IMR-90 (cell line): ENCODE measurements around the gene PPM1H.

Experiments
- CEBPB ChIP-seq: IDR thresholded peaks from 2 replicates; pipeline ENCODE4 v1.6.1; 2012; ENCODE audit warnings: low read depth, low read length, improper control_type of control experiment
- POLR2A ChIP-seq: IDR thresholded peaks from 2 replicates; pipeline ENCODE4 v1.6.1; 2012; ENCODE audit warnings: mild to moderate bottlenecking, low read depth, low read length
- TF ChIP-seq, protein P1 (sequence below): fragments of 150-350 bp; IDR thresholded peaks from 2 replicates; pipeline ENCODE4 v1.6.1; 2016; ENCODE audit warnings: low read depth, mild to moderate bottlenecking, low read length, moderate library complexity, borderline replicate concordance
- TF ChIP-seq, protein P2 (sequence below): conservative IDR thresholded peaks from 2 replicates; pipeline ENCODE4 v1.5.1; 2012; ENCODE audit warnings: mild to moderate bottlenecking, low read depth, low read length, improper control_type of control experiment

DNA sequence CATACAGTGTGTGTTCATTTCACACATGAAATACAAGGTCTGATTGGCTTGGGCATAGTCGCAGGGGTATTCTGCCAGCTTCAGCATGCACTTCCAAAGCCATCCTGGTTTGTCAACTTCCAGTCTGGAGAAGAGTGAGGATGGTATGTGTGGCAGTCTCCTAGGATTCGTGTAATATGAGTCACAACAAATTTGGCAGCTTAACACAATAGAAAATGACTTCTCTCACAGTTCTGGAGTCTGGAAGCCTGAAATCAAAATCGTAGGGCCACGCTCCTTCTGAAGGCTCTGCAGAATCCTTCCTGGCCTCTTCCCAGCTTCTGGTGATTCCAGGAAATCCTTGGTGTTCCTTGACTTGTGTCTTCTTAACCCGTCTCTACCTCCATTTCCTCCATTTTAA, 167.5 kb downstream of the PPM1H start:
- TF ChIP-seq POLR2A, result no peak
- TF ChIP-seq, protein P1, sequence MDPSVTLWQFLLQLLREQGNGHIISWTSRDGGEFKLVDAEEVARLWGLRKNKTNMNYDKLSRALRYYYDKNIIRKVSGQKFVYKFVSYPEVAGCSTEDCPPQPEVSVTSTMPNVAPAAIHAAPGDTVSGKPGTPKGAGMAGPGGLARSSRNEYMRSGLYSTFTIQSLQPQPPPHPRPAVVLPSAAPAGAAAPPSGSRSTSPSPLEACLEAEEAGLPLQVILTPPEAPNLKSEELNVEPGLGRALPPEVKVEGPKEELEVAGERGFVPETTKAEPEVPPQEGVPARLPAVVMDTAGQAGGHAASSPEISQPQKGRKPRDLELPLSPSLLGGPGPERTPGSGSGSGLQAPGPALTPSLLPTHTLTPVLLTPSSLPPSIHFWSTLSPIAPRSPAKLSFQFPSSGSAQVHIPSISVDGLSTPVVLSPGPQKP, result no peak
- no peak for TF ChIP-seq CEBPB
- TF ChIP-seq, protein P2, sequence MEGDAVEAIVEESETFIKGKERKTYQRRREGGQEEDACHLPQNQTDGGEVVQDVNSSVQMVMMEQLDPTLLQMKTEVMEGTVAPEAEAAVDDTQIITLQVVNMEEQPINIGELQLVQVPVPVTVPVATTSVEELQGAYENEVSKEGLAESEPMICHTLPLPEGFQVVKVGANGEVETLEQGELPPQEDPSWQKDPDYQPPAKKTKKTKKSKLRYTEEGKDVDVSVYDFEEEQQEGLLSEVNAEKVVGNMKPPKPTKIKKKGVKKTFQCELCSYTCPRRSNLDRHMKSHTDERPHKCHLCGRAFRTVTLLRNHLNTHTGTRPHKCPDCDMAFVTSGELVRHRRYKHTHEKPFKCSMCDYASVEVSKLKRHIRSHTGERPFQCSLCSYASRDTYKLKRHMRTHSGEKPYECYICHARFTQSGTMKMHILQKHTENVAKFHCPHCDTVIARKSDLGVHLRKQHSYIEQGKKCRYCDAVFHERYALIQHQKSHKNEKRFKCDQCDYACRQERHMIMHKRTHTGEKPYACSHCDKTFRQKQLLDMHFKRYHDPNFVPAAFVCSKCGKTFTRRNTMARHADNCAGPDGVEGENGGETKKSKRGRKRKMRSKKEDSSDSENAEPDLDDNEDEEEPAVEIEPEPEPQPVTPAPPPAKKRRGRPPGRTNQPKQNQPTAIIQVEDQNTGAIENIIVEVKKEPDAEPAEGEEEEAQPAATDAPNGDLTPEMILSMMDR, result no peak
